Measurements from ENCODE around the gene AGMO. TPM values are rescaled to one million over a fixed set of nuclear protein-coding genes. Genes with fewer than 3 reads are reported as not detected.

Gene AGMO
- total and polyA plus RNA-seq, 12 donors: 0.12 to 0.70 (median 0.40) TPM

DNA sequence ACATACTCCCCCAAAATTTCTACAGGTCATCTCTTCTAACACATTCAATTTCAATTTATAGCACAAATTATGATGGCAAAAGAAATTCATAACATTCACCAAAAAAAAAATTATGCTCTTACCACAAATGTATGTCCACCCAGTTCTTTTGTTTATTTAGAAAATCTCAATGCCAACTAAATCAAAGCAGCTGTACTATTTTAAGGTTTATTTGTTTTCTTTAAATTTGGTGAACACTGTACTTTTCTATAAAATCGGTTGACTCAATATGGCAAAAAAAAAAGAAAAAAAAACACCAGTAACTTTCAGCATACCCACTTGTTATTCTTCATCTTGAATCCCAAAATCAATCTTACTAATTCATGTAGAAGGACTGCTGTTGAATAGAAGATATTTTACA is 225.7 kb downstream of the AGMO start:
- no peaks in the 10 kb centered on the region for H3K27me3 ChIP-seq
- H3K36me3 ChIP-seq: no peaks in the 10 kb centered on the region
- WGBS, 2 donors: 80 to 91% methylated on average over 1 of the region's 1 CpG
- H3K27ac ChIP-seq: no peak overlapping the region
- intact Hi-C loops (cut with DNase I): no loop called here
- ATAC-seq (no peak), DNase-seq (no peak)
- no peak overlapping the region for H3K4me3 ChIP-seq
- TF ChIP-seq, protein P1, sequence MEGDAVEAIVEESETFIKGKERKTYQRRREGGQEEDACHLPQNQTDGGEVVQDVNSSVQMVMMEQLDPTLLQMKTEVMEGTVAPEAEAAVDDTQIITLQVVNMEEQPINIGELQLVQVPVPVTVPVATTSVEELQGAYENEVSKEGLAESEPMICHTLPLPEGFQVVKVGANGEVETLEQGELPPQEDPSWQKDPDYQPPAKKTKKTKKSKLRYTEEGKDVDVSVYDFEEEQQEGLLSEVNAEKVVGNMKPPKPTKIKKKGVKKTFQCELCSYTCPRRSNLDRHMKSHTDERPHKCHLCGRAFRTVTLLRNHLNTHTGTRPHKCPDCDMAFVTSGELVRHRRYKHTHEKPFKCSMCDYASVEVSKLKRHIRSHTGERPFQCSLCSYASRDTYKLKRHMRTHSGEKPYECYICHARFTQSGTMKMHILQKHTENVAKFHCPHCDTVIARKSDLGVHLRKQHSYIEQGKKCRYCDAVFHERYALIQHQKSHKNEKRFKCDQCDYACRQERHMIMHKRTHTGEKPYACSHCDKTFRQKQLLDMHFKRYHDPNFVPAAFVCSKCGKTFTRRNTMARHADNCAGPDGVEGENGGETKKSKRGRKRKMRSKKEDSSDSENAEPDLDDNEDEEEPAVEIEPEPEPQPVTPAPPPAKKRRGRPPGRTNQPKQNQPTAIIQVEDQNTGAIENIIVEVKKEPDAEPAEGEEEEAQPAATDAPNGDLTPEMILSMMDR (IDR thresholded peaks at IDR 0.05): no peak
- H3K9me3 ChIP-seq: peaks cover 0 to 25% (median 5%) of the 10 kb centered on the region in 11 donors
- no peaks in the 10 kb centered on the region for H3K4me1 ChIP-seq

DNA sequence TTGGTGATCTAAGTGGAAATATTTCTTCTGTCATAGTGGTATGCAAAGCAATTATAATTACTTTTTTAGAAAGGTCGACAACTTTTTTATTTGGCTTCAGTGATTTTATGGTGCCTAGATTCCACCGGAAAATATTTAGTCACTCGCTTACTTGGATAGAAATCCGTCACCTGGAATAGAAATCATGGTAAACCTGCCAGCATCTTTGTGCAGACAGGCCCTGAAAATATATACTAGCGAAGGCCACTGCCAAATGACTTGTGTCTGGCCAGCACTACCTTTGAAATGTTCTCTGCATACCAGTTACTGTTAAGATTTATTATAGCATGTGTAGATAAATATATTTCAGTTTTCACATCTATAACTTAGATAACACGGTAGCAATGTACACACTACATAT is 226.4 kb downstream of the AGMO start:
- Histone ChIP-seq H3K27ac (no peak overlapping the region), H3K27me3 (no peaks in the 10 kb centered on the region), H3K4me3 (no peak overlapping the region), H3K4me1 (no peaks in the 10 kb centered on the region), H3K9me3 (peaks cover 0 to 21% (median 5%) of the 10 kb centered on the region in 11 donors), H3K36me3 (no peaks in the 10 kb centered on the region)
- no peak for DNase-seq
- 89% methylated on average over 6 of the region's 6 CpGs for WGBS, 2 donors
- intact Hi-C loops (cut with DNase I): no loop called here
- TF ChIP-seq, protein P1 (IDR thresholded peaks at IDR 0.05): no peak
- no peak for ATAC-seq

DNA sequence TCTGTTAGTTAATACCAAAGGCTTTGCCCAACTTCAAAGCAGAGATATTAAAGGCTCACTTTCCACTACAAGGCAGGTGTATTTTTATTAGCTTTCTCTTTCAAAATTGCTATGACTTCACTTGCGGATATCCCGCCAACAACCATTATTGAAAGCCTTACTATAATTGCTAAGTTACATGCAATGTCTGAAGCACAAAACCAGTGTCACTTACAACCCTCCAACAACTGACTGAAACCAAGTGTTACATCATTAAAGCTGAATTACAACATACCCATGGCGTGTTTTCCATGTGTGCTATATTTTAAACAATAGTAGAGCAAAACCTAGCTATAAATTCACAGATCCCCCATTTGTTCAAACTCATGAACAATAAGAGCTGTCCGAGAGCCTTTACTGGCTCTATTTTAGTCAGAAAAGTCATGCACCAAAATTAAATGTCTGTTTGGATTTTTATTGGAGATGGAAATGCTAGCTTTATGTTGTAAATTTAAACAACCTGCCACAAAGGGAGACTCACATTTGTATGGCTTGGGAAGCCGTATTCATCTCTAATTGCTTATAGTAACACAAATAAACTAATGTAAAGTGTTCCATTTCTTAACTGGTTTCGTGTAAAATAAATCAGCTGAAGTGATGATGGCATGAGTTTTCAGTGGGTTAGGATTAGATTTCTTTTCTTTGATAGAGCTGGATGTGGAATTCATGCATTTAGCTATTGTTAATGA is 227.1 kb downstream of the AGMO start:
- DNase-seq (no peak), ATAC-seq (no peak)
- TF ChIP-seq, protein P1 (IDR thresholded peaks at IDR 0.05): no peak
- H3K9me3 ChIP-seq: peaks cover 0 to 16% (median 5%) of the 10 kb centered on the region in 11 donors
- WGBS, 2 donors: 92 to 94% methylated on average over 6 of the region's 6 CpGs
- no peaks in the 10 kb centered on the region for H3K27me3 ChIP-seq
- no peaks in the 10 kb centered on the region for H3K4me1 ChIP-seq
- H3K36me3 ChIP-seq: no peaks in the 10 kb centered on the region
- intact Hi-C loops (cut with DNase I): no loop called here
- no peak overlapping the region for H3K4me3 ChIP-seq
- no peak overlapping the region for H3K27ac ChIP-seq

DNA sequence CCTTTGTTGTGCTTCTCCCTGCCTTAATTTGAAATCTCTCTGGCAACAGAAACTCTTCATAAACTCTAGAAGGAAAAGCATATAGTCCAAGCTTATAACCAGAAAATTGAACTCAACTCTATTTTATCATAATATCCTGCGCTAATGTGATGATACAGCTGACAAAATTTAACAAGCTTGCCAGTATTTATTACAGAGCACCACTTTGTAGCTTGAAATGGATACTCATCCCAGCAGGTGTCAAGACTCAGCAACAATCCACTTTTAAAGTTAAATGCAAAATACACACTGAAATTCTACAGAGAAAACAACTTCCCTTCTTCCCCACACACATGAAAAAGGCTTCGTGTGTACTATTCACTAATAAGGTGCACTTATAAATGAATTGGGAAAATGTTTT is 228.9 kb downstream of the AGMO start:
- Histone ChIP-seq H3K4me3 (no peak overlapping the region), H3K9me3 (no peaks in the 10 kb centered on the region), H3K27me3 (no peaks in the 10 kb centered on the region), H3K36me3 (no peaks in the 10 kb centered on the region), H3K27ac (no peak overlapping the region), H3K4me1 (no peaks in the 10 kb centered on the region)
- intact Hi-C loops (cut with DNase I): no loop called here
- DNase-seq: no peak
- TF ChIP-seq, protein P1 (IDR thresholded peaks at IDR 0.05): no peak
- 83 to 91% methylated on average over 2 of the region's 2 CpGs for WGBS, 2 donors
- ATAC-seq: no peak

Measured in heart right ventricle (tissue), 16 donors.